Stimulated activated CD4-positive, alpha-beta T cell treated with anti-CD3 and anti-CD28 coated beads, Interleukin-4, amount 100 ng/mL, for 1 hour (primary cell): ENCODE results near the gene PLXNA2.

Source experiments
- DNase-seq: peaks from one replicate; pipeline ENCODE4 v3.0.0-alpha.2; 2020

PLXNA2 gene

GRCh38 chr1:208136459-208137182 is 107.6 kb downstream of the PLXNA2 start:
- DNase-seq = no peak

GRCh38 chr1:208135354-208135753 is 108.8 kb downstream of the PLXNA2 start:
- DNase-seq = no peak

GRCh38 chr1:208134491-208134890 is 109.7 kb downstream of the PLXNA2 start:
- DNase-seq = no peak

- no peak for DNase-seq
These were observed 110.8 kb downstream of the PLXNA2 start for GRCh38 chr1:208133355-208133754.

- DNase-seq = peak; percentile 57
These were observed 111.8 kb downstream of the PLXNA2 start for GRCh38 chr1:208132287-208132882.

GRCh38 chr1:208131621-208132286 is 112.4 kb downstream of the PLXNA2 start:
- DNase-seq = no peak

GRCh38 chr1:208129487-208129886 is 114.7 kb downstream of the PLXNA2 start:
- DNase-seq = no peak

GRCh38 chr1:208129060-208129459 is 115.1 kb downstream of the PLXNA2 start:
- no peak for DNase-seq

GRCh38 chr1:208127792-208128529 is 116.2 kb downstream of the PLXNA2 start:
- DNase-seq = no peak

GRCh38 chr1:208127284-208127683 is 116.9 kb downstream of the PLXNA2 start:
- no peak for DNase-seq

- DNase-seq = no peak
These were observed 118.1 kb downstream of the PLXNA2 start for GRCh38 chr1:208126108-208126507.

- no peak for DNase-seq
These were observed 121.4 kb downstream of the PLXNA2 start for GRCh38 chr1:208122612-208123358.

GRCh38 chr1:208121813-208122364 is 122.3 kb downstream of the PLXNA2 start:
- DNase-seq = no peak

GRCh38 chr1:208120431-208120790 is 123.8 kb downstream of the PLXNA2 start:
- DNase-seq = no peak

GRCh38 chr1:208118841-208119606 is 125.2 kb downstream of the PLXNA2 start:
- no peak for DNase-seq

GRCh38 chr1:208118306-208118705 is 125.9 kb downstream of the PLXNA2 start:
- DNase-seq = no peak

GRCh38 chr1:208117826-208118225 is 126.4 kb downstream of the PLXNA2 start:
- DNase-seq = no peak

- DNase-seq = no peak
These were observed 126.8 kb downstream of the PLXNA2 start for GRCh38 chr1:208117409-208117808.

- no peak for DNase-seq
These were observed 128.1 kb downstream of the PLXNA2 start for GRCh38 chr1:208115924-208116640.

GRCh38 chr1:208113011-208113410 is 131.2 kb downstream of the PLXNA2 start:
- DNase-seq = no peak

GRCh38 chr1:208112401-208112800 is 131.8 kb downstream of the PLXNA2 start:
- no peak for DNase-seq
